CD4-positive, alpha-beta T cell treated with Interleukin-17A for 4 hours (primary cell): ENCODE data around the gene KIAA1958.
A peak's percentile ranks its signal among the peaks of the same experiment; 100 is the strongest.

Experiments used
- DNase-seq: peaks from one replicate; pipeline ENCODE4 v3.0.0-alpha.2; 2020; ENCODE audit warnings: mixed read lengths

Gene KIAA1958, protein sequence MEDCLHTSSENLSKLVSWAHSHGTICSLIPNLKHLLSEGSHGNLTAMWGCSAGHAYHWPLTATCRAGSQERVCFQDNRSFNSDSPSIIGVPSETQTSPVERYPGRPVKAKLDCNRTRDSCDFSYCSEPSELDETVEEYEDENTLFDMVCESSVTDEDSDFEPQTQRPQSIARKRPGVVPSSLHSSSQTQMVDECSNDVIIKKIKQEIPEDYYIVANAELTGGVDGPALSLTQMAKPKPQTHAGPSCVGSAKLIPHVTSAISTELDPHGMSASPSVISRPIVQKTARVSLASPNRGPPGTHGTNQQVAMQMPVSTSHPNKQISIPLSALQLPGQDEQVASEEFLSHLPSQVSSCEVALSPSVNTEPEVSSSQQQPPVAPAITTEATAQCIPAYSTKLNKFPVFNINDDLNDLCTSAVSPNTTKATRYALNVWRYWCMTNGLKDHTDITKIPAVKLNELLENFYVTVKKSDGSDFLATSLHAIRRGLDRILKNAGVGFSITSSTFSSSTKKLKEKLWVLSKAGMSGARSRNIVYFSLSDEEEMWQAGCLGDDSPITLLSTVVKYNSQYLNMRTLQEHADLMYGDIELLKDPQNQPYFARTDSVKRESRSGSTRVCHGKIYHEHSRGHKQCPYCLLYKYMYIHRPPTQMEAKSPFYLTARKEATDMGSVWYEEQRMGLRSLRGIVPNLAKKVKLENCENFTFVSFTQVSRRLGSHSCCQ

DNA sequence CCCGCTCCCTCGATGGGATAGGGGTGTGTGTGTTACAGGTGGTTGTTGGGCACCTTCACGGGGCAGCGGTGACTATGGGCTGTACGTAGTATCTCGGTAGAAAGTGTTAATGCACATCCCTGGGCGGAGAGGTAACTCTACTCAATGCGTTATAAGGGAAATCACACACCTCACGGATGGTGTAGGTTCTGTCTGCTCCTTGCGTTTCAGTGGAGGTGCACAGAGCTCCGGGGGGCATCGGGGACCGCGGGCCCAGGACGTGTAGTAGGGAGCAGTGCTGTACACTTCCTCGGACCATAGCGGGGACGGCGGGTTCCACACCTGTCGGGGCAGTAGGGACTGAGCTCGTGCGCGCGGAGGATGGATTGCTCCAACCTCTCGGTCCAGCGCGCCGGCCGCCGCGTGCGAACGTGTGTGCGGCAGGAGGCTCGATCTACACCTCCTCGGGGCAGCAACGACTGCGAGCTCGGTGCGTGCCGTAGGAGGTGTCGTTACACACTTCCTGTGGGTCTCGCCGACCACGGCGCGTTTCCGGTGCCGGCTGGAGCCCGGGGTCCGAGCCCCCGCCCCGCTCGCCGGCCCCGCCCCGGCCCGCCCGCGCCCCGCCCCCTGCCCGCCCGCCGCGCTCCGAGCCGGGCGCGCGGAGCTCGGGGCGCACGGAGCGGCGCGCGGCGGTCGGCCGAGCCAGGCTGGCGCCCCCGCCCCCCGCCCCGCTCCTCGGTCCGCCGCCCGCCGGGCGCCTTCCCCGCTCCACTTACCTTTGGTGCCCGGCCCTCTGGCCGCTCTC is at the start of gene KIAA1958:
Gene KIAA1958 (plus strand): TSS at position 607 of the 787 bp plus-strand sequence. CDS start 87,254 bp downstream, outside the sequence.
- DNase-seq: peak; percentile 89

- no peak for DNase-seq
These were observed 49.2 kb upstream of the KIAA1958 start for GRCh38 chr9:112437406-112437805.

DNA sequence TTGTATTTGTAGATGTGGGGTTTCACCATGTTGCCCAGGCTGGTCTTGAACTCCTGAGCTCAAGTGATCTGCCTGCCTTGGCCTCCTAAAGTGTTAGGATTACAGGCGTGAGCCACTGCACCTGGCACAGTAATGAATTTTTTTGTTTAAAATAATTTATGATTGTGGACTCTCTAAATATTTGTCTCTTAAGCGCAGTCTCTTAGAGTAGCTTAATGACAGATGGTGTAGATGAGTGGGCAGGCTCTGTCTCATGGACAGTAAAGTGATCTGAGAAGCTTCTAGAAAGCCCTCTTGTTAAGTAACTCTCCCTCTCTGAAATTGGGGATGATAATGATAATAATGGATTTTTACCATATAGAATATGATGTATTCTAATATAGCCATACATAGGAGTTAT is 47.5 kb upstream of the KIAA1958 start:
- no peak for DNase-seq

DNA sequence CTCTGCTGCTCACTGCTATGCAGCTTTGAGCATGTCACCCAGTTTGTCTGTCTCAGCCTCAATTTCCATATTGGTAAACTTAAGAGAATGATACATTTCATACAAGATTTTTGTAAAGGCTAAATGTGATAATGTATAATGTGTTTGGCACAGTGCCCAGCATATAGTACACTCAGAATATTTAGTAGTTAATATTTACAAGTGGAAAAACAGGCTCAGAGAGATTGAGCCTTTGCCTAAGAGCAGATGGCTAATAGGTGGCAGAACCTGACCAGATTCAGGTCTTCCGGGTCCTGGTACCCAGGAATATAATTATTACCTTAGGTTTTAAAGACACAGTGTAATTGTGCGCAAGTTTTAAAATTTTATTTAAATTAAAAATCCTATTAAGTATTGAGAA is 46.8 kb upstream of the KIAA1958 start:
- no peak for DNase-seq

DNA sequence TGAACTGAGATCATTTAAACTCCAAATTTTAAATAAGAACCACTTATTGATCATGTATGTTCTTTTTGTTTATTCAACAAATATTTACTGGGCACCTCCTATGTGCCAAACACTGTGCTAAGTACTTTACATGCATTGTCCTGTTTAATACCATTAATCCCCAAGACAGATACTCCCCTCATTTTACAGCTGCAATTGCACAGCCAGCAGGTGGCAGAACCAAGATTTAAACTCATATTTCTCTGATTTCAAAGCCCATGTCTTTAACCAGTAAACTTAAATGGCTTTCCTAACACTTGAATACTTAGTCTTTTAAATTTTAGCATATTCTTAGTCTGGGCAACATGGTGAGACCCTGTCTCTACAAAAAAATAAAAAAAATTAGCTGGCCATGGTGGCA is 43.4 kb upstream of the KIAA1958 start:
- peak; percentile 36 for DNase-seq

- no peak for DNase-seq
These were observed 43.0 kb upstream of the KIAA1958 start for GRCh38 chr9:112443636-112444035.

- DNase-seq: no peak
These were observed 41.4 kb upstream of the KIAA1958 start for GRCh38 chr9:112445196-112445595.

- DNase-seq: no peak
These were observed 40.5 kb upstream of the KIAA1958 start for GRCh38 chr9:112446080-112446479.

DNA sequence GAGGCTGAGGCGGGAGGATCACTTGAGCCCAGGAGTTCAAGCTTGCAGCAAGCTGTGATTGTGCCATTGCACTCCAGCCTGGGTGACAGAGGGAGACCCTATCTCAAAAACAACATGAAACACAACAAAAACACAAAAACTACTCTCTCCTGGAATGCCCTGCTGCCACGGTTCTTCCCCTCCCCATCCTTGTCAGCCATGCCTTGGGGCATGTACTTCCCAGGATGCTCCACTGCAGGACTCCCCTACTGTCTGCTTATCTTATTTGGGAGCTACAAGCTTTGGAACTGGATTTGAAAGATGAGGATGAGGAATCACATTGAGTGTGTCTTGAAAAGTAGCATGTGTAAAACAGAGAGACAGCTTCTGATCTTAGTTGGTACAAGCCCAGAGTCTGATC is 40.1 kb upstream of the KIAA1958 start:
- no peak for DNase-seq

GRCh38 chr9:112447283-112447761 is 39.3 kb upstream of the KIAA1958 start:
- DNase-seq: no peak

- no peak for DNase-seq
These were observed 23.8 kb upstream of the KIAA1958 start for GRCh38 chr9:112462855-112463254.

GRCh38 chr9:112465352-112465751 is 21.3 kb upstream of the KIAA1958 start:
- DNase-seq: no peak

GRCh38 chr9:112472996-112473395 is 13.6 kb upstream of the KIAA1958 start:
- DNase-seq: no peak

DNA sequence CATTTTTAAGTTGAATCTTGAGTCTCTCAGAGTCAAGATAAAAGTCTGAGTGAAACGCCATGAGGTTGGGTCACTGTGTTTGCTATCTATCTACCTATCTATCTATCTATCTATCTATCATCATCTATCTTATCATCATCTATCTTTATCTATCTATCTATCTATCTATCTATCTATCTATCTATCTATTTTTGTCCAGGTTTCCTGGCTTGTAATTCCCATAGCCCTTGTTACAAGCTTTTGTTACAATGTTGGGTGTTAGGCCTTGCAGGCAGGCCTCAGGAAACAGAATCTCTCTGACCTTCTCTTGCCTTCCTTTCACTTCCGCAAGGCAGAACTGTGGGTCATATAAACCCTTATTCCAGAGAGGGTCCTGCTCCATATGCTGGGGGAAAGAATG is 12.6 kb upstream of the KIAA1958 start:
- no peak for DNase-seq

DNA sequence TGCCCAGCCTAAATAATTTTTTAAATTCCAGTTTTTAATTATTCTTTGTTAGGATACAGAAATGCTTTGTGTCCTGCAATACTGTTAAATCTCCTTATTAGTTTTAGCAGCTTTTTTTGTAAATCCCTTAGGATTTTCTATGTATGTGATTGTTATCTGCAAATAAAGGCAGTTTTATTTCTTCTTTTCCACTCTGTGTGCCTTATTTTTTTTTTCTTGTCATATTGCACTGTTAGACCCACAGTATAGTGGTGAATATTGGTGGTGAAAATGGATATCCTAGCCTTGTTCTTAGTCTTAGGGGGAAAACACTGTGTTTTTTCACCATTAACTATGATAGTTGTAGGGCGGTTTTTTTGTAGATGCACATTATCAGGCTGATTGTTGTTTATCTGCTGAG is 11.3 kb upstream of the KIAA1958 start:
- DNase-seq: no peak

DNA sequence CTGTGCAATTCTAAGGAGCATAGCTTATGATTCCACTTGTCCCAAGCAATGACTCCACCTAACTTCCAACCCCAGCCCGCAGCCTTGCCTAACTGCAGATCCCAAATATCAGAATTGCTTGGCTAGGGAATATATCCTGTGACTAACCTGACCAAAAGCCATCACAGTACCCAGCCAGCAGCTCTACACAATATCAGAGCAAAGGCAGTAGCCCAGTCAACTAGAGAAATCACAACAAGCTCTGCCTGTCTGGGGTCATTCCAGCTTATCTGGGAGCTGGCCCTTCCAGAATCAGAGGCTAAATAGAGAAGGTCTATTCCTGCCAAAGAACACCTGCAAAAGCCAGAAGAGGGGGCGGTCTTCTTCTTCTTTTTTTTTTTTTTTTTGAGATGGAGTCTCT is 9.3 kb upstream of the KIAA1958 start:
- no peak for DNase-seq

DNA sequence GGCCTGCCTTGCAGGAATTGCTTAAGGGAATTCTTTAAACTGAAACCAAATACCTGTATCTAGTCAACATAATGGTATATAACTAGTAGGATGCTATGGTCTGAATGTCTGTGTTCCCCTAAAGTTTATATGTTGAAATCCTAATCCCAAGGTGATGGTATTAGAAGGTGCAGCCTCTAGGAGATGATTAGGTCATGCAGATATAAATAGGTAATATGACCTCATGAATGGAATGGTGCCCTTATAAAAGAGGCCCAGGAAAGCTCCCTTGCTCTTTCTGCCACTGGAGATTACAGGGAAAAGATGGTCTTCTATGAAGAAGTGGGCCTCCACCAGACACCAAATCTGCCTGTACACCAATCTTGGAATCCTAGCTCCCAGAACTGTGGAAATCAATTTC is 7.4 kb upstream of the KIAA1958 start:
- no peak for DNase-seq

DNA sequence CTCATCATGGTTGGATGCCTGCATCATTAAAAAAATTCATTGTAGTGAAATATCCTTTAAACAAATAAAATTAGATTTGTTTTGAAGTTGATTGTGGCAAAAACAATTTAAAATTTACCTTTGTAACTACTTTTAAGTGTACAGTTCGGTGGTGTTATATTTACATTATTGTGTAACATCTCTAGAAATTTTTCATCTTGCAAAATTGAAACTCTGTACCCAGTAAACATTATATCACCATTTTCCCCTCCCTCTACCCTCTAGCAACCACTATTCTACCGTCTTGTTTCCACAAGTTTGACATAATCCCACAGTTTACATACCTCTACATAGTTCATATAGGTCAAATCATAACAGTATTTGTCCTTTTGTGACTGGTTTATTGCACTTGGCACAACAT is 2.0 kb upstream of the KIAA1958 start:
- no peak for DNase-seq

DNA sequence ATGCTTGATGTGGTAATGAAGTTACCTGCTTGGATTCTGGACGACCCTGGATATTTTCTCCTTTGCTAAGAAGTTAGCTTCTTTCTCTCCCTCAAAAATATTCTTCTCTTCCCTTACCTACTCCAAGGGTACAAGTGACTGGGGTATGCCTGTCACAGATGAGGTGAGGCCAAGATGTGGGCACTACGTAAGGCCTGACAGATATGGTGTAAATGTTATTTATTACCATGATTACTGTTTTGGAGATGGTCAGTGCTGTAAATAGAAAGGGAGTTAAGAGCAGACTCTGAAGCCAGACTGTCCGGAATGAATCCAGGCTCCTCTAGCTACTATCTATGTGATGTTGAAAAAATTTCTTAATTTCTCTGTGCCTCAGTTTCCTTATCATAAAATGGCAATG is 1.1 kb upstream of the KIAA1958 start:
- no peak for DNase-seq

- peak; percentile 75 for DNase-seq
These were observed 576 bp downstream of the KIAA1958 start for GRCh38 chr9:112487008-112487798.

- DNase-seq: no peak
These were observed 1.2 kb downstream of the KIAA1958 start for GRCh38 chr9:112487799-112488340.

- DNase-seq: no peak
These were observed 2.5 kb downstream of the KIAA1958 start for GRCh38 chr9:112489039-112489546.
